ENCODE data around the gene RUNX3. TPM values are rescaled to one million over a fixed set of nuclear protein-coding genes. Genes with fewer than 3 reads are reported as not detected.
A peak's percentile ranks its signal among the peaks of the same experiment; 100 is the strongest.

The RUNX3 gene
- total RNA-seq, 1 donor from 2014 or later: 153 TPM

DNA sequence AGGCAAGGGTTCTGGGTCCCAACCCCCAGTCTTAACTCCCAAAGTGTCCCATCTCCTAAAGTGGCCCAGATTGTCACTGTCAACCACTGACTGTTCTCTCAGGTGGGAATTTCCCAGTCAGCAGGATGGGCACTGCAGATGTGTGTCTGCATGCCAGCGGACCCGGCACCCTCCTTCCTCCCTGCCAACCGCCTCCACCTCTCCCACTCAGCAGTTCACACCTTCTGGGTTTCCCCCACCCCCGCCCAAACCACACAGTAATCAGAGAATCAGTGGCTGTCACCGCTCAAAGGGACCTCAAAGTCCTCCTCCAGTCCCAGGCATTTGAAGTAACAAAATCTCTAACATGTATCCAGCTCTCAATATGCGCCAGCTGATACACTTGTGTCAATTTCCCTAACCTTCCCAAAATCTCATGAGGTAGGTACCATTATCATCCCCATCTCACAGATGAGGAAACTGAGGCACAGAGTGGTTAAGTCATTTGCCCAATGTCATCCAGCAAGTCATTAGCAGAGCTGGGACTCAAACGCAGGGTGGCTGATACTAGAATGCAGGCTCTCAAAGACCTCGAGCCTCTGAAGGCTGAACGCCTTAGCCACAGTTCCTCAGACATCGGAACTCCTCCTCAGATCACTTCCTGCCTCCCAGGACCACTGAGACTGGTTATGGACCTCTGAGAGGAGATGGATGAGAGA lies 4.8 kb downstream of the RUNX3 start:
- Mint-ChIP-seq H3K36me3 (ENCODE audit: low read depth) (peaks cover 75% of the 10 kb centered on the region), H3K4me1 (peaks cover 77% of the 10 kb centered on the region), H3K4me3 (peak overlapping the region; percentile 98), H3K27ac (peak overlapping the region; percentile 96), H3K27me3 (no peaks in the 10 kb centered on the region), H3K9me3 (no peaks in the 10 kb centered on the region)
- TF ChIP-seq, protein P1, sequence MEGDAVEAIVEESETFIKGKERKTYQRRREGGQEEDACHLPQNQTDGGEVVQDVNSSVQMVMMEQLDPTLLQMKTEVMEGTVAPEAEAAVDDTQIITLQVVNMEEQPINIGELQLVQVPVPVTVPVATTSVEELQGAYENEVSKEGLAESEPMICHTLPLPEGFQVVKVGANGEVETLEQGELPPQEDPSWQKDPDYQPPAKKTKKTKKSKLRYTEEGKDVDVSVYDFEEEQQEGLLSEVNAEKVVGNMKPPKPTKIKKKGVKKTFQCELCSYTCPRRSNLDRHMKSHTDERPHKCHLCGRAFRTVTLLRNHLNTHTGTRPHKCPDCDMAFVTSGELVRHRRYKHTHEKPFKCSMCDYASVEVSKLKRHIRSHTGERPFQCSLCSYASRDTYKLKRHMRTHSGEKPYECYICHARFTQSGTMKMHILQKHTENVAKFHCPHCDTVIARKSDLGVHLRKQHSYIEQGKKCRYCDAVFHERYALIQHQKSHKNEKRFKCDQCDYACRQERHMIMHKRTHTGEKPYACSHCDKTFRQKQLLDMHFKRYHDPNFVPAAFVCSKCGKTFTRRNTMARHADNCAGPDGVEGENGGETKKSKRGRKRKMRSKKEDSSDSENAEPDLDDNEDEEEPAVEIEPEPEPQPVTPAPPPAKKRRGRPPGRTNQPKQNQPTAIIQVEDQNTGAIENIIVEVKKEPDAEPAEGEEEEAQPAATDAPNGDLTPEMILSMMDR (IDR thresholded peaks at IDR 0.05): no peak
- intact Hi-C loops (cut with micrococcal nuclease): loop anchor here (5.0 to 10.0 kb wide), 4 partner anchors 222 to 730 kb away; partner anchors contain the start of genes RCAN3 and SYF2
- ChIA-PET CTCF (interaction anchor here (1.6 to 9.8 kb wide), 3 partner anchors 23 to 111 kb away, joined by 3 to 195 read pairs (median 19); no protein-coding TSS in a partner anchor), POLR2A (interaction anchor here (0.6 to 15.6 kb wide), 11 partner anchors 10 to 803 kb away, joined by 3 to 385 read pairs (median 4); no protein-coding TSS in a partner anchor)
- peak; percentile 52 for DNase-seq
- ATAC-seq (ENCODE audit: low read depth): peak; percentile 32

DNA sequence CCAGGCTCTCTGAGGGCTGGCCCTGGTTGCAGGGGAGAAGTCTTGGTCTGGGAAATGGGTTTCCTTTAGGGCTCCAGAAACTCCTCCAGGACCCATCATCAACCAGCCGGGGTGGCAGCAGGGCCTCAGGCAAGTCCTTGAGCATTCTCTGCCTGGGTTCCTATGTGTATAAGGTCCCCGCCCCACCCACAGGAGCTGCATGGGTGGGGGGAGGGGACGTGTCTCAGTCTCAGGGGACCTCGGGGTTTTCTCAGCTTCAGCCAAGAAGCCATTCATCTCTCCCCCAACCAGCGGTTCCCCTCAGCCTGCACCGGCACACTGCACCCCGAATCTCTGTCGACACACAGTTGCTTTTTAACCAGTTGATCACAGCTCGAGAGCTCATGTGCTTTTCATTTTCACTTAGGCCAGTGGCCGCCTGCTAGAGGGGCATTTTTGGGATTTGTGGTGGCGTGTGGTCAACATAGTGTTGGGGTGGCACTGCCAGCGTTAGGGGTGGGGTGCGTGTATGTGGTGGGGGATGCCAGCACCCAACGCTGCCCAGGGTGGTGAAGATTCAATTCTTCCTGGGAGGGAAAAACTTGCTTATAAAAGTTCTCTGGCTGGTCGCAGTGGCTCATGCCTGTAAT lies 6.5 kb downstream of the RUNX3 start:
- peaks cover 79% of the 10 kb centered on the region for H3K4me1 Mint-ChIP-seq
- TF ChIP-seq, protein P1 (IDR thresholded peaks at IDR 0.05): no peak
- ChIA-PET POLR2A (interaction anchor here (0.5 to 15.6 kb wide), 18 partner anchors 9 to 1328 kb away, joined by 3 to 385 read pairs (median 4); partner anchors contain the start of genes CLIC4, RSRP1, SRRM1 and SYF2), CTCF (interaction anchor here (0.6 to 2.9 kb wide), 4 partner anchors 9 to 282 kb away, joined by 3 to 19 read pairs (median 6); no protein-coding TSS in a partner anchor)
- H3K4me3 Mint-ChIP-seq: peak overlapping the region; percentile 74
- H3K27ac Mint-ChIP-seq: peak overlapping the region; percentile 96
- intact Hi-C loops (cut with micrococcal nuclease): loop anchor here (10.0 kb wide), 2 partner anchors 311 to 729 kb away; partner anchors contain the start of gene SYF2
- peak; percentile 50 for DNase-seq
- peak; percentile 78 for ATAC-seq (ENCODE audit: low read depth)
- H3K27me3 Mint-ChIP-seq: no peaks in the 10 kb centered on the region
- H3K36me3 Mint-ChIP-seq (ENCODE audit: low read depth): peaks cover 83% of the 10 kb centered on the region
- no peaks in the 10 kb centered on the region for H3K9me3 Mint-ChIP-seq

DNA sequence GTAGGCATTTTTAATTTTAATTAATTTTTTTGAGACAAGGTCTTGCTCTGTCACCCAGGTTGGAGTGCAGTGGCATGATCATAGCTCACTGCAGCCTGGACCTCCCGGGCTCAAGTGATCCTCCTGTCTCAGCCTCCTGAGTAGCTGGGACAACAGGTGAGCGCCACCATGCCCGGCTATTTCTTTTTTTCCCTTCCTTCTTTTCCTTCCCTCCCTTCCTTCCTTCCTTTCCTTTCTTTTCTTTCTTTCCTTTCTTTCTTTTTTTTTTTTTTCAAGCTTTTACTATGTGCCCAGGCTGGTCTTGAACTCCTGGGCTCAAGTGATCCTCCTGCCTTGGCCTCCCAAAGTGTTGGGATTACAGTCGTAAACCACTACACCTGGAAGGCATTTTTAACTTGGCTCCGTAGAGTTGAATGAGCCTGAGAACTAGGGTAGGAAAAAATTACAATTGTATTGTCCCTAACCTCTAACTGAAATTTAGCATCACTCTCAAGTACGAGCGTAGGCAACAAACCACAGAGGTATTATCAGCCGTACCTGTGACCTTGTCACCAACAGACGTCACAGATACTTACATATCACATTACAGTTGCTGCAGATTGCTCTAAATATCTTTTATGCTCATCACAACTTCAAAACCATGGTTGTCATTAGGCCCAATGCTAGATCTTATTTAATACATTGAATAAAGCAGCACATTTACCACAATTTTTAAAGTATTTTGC lies 8.0 kb downstream of the RUNX3 start:
- TF ChIP-seq, protein P1 (IDR thresholded peaks at IDR 0.05): no peak
- no peak for ATAC-seq (ENCODE audit: low read depth)
- peak overlapping the region; percentile 63 for H3K27ac Mint-ChIP-seq
- H3K4me1 Mint-ChIP-seq: peaks cover 78% of the 10 kb centered on the region
- ChIA-PET POLR2A (interaction anchor here (1.0 to 15.6 kb wide), 3 partner anchors 8 to 110 kb away, joined by 3 to 385 read pairs (median 3); partner anchors contain the start of gene RUNX3), CTCF (interaction anchor here (0.9 to 1.2 kb wide), 3 partner anchors 11 to 24 kb away, joined by 3 read pairs; no protein-coding TSS in a partner anchor)
- no peaks in the 10 kb centered on the region for H3K27me3 Mint-ChIP-seq
- intact Hi-C loops (cut with micrococcal nuclease): loop anchor here (10.0 kb wide), 2 partner anchors 313 to 727 kb away; partner anchors contain the start of gene SYF2
- H3K36me3 Mint-ChIP-seq (ENCODE audit: low read depth): peaks cover 86% of the 10 kb centered on the region
- no peak for DNase-seq
- no peaks in the 10 kb centered on the region for H3K9me3 Mint-ChIP-seq
- no peak overlapping the region for H3K4me3 Mint-ChIP-seq

DNA sequence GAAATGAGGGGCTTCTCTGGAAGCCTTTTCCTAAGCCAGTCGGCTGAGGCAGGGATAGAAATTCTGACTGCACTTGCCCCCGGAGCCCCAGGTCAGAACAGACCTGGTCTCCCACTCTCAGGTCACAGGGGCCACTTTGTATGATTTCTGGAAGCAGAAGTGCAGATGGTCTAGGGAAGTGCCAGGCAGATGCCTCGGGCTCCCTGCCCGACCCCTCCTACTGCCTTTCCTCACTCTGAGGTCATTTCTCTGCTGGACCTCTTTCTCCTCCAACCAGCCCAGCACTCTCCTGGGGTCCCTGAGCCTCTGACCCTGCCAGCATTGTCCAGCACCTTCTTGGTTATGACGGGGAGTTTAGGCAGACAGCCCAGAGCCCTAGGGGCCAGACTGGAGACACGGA lies 8.7 kb downstream of the RUNX3 start:
- ATAC-seq (ENCODE audit: low read depth): no peak
- Mint-ChIP-seq H3K9me3 (no peaks in the 10 kb centered on the region), H3K4me3 (no peak overlapping the region), H3K36me3 (ENCODE audit: low read depth) (peaks cover 87% of the 10 kb centered on the region), H3K27ac (peak overlapping the region; percentile 63), H3K27me3 (no peaks in the 10 kb centered on the region), H3K4me1 (peaks cover 78% of the 10 kb centered on the region)
- intact Hi-C loops (cut with micrococcal nuclease): loop anchor here (10.0 kb wide), 2 partner anchors 313 to 727 kb away; partner anchors contain the start of gene SYF2
- TF ChIP-seq, protein P1 (IDR thresholded peaks at IDR 0.05): no peak
- CTCF ChIA-PET: interaction anchor here (1.2 to 1.7 kb wide), 2 partner anchors 11 to 23 kb away, joined by 3 to 4 read pairs; no protein-coding TSS in a partner anchor
- no peak for DNase-seq
- POLR2A ChIA-PET: interaction anchor here (0.7 to 15.6 kb wide), 5 partner anchors 7 to 111 kb away, joined by 3 to 385 read pairs (median 3); partner anchors contain the start of gene RUNX3

All from activated B cell treated with CpG ODN at 0.5 μM for 24 hours (primary cell).